Activated CD8-positive, alpha-beta memory T cell treated with anti-CD3 and anti-CD28 coated beads, Interleukin-2, amount 50 U/mL, for 48 hours (primary cell): ENCODE measurements around the gene ZNF462.
"Not testable (repeated sequence)": the region's sequence is repeated elsewhere in the genome, so short reads cannot be mapped to it uniquely, and the experiment has no call there.

ENCODE experiments used
- DNase-seq: peaks from one replicate; pipeline ENCODE4 v3.0.0-alpha.2; 2020

ZNF462 gene

GRCh38 chr9:106862821-106863720, at the start of gene ZNF462:
Gene ZNF462, plus strand, starts transcription at chr9:106863166. Its CDS starts 60,218 bp downstream, at chr9:106923384.
- no peak for DNase-seq

- DNase-seq, result no peak
These were observed 46.4 kb upstream of the ZNF462 start for GRCh38 chr9:106816524-106816923.

- no peak for DNase-seq
These were observed 44.9 kb upstream of the ZNF462 start for GRCh38 chr9:106818034-106818433.

- DNase-seq, result no peak
These were observed 42.1 kb upstream of the ZNF462 start for GRCh38 chr9:106820866-106821265.

- no peak for DNase-seq
These were observed 34.9 kb upstream of the ZNF462 start for GRCh38 chr9:106828070-106828469.

- DNase-seq, result no peak
These were observed 34.0 kb upstream of the ZNF462 start for GRCh38 chr9:106828965-106829364.

- DNase-seq, result no peak
These were observed 33.1 kb upstream of the ZNF462 start for GRCh38 chr9:106829666-106830408.

- DNase-seq, result no peak
These were observed 32.3 kb upstream of the ZNF462 start for GRCh38 chr9:106830527-106831150.

GRCh38 chr9:106834888-106835287, 28.1 kb upstream of the ZNF462 start:
- no peak for DNase-seq

GRCh38 chr9:106835840-106836239, 27.1 kb upstream of the ZNF462 start:
- no peak for DNase-seq

- no peak for DNase-seq
These were observed 19.6 kb upstream of the ZNF462 start for GRCh38 chr9:106843371-106843770.

- no peak for DNase-seq
These were observed 16.7 kb upstream of the ZNF462 start for GRCh38 chr9:106846307-106846706.

GRCh38 chr9:106846857-106847256, 16.1 kb upstream of the ZNF462 start:
- DNase-seq, result no peak

GRCh38 chr9:106851640-106852039, 11.3 kb upstream of the ZNF462 start:
- DNase-seq, result not testable (repeated sequence)

- DNase-seq, result no peak
These were observed 5.0 kb upstream of the ZNF462 start for GRCh38 chr9:106857811-106858470.

GRCh38 chr9:106859957-106860720, 2.8 kb upstream of the ZNF462 start:
- no peak for DNase-seq

GRCh38 chr9:106860721-106861639, 2.0 kb upstream of the ZNF462 start:
- no peak for DNase-seq

GRCh38 chr9:106861640-106862109, 1.3 kb upstream of the ZNF462 start:
- DNase-seq, result no peak

- no peak for DNase-seq
These were observed 701 bp upstream of the ZNF462 start for GRCh38 chr9:106862110-106862820.
